ENCODE data around the gene NXF3.

- TF ChIP-seq CTCF (IDR thresholded peaks at IDR 0.05) (no peak), ZFX (IDR thresholded peaks at IDR 0.05; ENCODE audit: borderline replicate concordance) (no peak)
Measured at GRCh38 chrX:103099691-103100090, 6.7 kb upstream of the NXF3 start.
